GM19328 (cell line): ENCODE data around the gene SALL4.
"Not testable (repeated sequence)": the region's sequence is repeated elsewhere in the genome, so short reads cannot be mapped to it uniquely, and the experiment has no call there.

ENCODE experiments used
- ATAC-seq: cut with Tn5 transposase; IDR thresholded peaks from one replicate; pipeline ENCODE4 v1.9.1; 2021; ENCODE audit warnings: mild to moderate bottlenecking, moderate library complexity; ENCODE audit not compliant: unreplicated experiment

The SALL4 gene

GRCh38 chr20:51802170-51802751 lies at the start of gene SALL4:
Gene SALL4 (minus strand): TSS chr20:51802521. CDS start chr20:51802408, 113 bp downstream.
- ATAC-seq, result no peak

GRCh38 chr20:51848346-51848745 lies 46.0 kb upstream of the SALL4 start:
- ATAC-seq, result no peak

- ATAC-seq, result no peak
These were observed 38.5 kb upstream of the SALL4 start for GRCh38 chr20:51840865-51841264.

GRCh38 chr20:51837876-51838420 lies 35.6 kb upstream of the SALL4 start:
- ATAC-seq, result no peak

- no peak for ATAC-seq
These were observed 35.1 kb upstream of the SALL4 start for GRCh38 chr20:51837436-51837835.

- ATAC-seq, result no peak
These were observed 31.0 kb upstream of the SALL4 start for GRCh38 chr20:51833326-51833725.

- no peak for ATAC-seq
These were observed 30.0 kb upstream of the SALL4 start for GRCh38 chr20:51832276-51832675.

GRCh38 chr20:51831866-51832265 lies 29.5 kb upstream of the SALL4 start:
- no peak for ATAC-seq

GRCh38 chr20:51830538-51830937 lies 28.2 kb upstream of the SALL4 start:
- no peak for ATAC-seq

- ATAC-seq, result no peak
These were observed 26.4 kb upstream of the SALL4 start for GRCh38 chr20:51828762-51829161.

GRCh38 chr20:51826372-51826771 lies 24.1 kb upstream of the SALL4 start:
- no peak for ATAC-seq

GRCh38 chr20:51818479-51819008 lies 16.2 kb upstream of the SALL4 start:
- ATAC-seq, result no peak

GRCh38 chr20:51816856-51817255 lies 14.5 kb upstream of the SALL4 start:
- not testable (repeated sequence) for ATAC-seq

GRCh38 chr20:51815383-51816076 lies 13.2 kb upstream of the SALL4 start:
- ATAC-seq, result no peak

- ATAC-seq, result no peak
These were observed 10.5 kb upstream of the SALL4 start for GRCh38 chr20:51812861-51813260.

GRCh38 chr20:51811514-51812128 lies 9.3 kb upstream of the SALL4 start:
- ATAC-seq, result no peak

- ATAC-seq, result no peak
These were observed 8.7 kb upstream of the SALL4 start for GRCh38 chr20:51811042-51811355.

GRCh38 chr20:51810155-51811041 lies 8.1 kb upstream of the SALL4 start:
- ATAC-seq, result no peak

GRCh38 chr20:51807720-51808250 lies 5.5 kb upstream of the SALL4 start:
- ATAC-seq, result no peak

- ATAC-seq, result no peak
These were observed 2.4 kb upstream of the SALL4 start for GRCh38 chr20:51804754-51805153.
